GM21786 (cell line): ENCODE data around the gene CCL15.
"Not testable (repeated sequence)": the region's sequence is repeated elsewhere in the genome, so short reads cannot be mapped to it uniquely, and the experiment has no call there.

ENCODE experiments used
- ATAC-seq: cut with Tn5 transposase; IDR thresholded peaks from one replicate; pipeline ENCODE4 v1.9.1; 2021; ENCODE audit not compliant: unreplicated experiment

The CCL15 gene

GRCh38 chr17:35995346-35995745 is 6.0 kb downstream of the CCL15 start:
- ATAC-seq = not testable (repeated sequence)

- no peak for ATAC-seq
Observed at GRCh38 chr17:35991075-35991474, 10.3 kb downstream of the CCL15 start.

GRCh38 chr17:35988164-35988563 is 13.2 kb downstream of the CCL15 start:
- ATAC-seq = no peak

GRCh38 chr17:35986643-35987042 is 14.7 kb downstream of the CCL15 start, which contains the start of gene CCL14:
Gene CCL14 (minus strand): TSS chr17:35986729. CDS start chr17:35986649, 80 bp downstream.
- no peak for ATAC-seq

- ATAC-seq = no peak
Observed at GRCh38 chr17:35984140-35984539, 17.2 kb downstream of the CCL15 start.

- ATAC-seq = no peak
Observed at GRCh38 chr17:35982409-35983191, 18.8 kb downstream of the CCL15 start.

- no peak for ATAC-seq
Observed at GRCh38 chr17:35981908-35982330, 19.4 kb downstream of the CCL15 start.

- ATAC-seq = no peak
Observed at GRCh38 chr17:35981246-35981645, 20.1 kb downstream of the CCL15 start, which contains the start of gene CCL16. Gene CCL16 (minus strand): TSS chr17:35981497. CDS start chr17:35981420, 77 bp downstream.

GRCh38 chr17:35978346-35978745 is 23.0 kb downstream of the CCL15 start:
- ATAC-seq = no peak

- ATAC-seq = no peak
Observed at GRCh38 chr17:35977509-35977908, 23.8 kb downstream of the CCL15 start.

- no peak for ATAC-seq
Observed at GRCh38 chr17:35973333-35974260, 27.8 kb downstream of the CCL15 start.

GRCh38 chr17:35972945-35973332 is 28.4 kb downstream of the CCL15 start:
- no peak for ATAC-seq

- ATAC-seq = no peak
Observed at GRCh38 chr17:35972535-35972934, 28.8 kb downstream of the CCL15 start.

GRCh38 chr17:35972066-35972465 is 29.3 kb downstream of the CCL15 start:
- no peak for ATAC-seq

GRCh38 chr17:35969558-35970380 is 31.6 kb downstream of the CCL15 start:
- ATAC-seq = no peak

- ATAC-seq = no peak
Observed at GRCh38 chr17:35968520-35969054, 32.8 kb downstream of the CCL15 start.

- ATAC-seq = no peak
Observed at GRCh38 chr17:35965272-35965671, 36.1 kb downstream of the CCL15 start.

- no peak for ATAC-seq
Observed at GRCh38 chr17:35963663-35964062, 37.7 kb downstream of the CCL15 start.

- ATAC-seq = no peak
Observed at GRCh38 chr17:35953720-35954119, 47.6 kb downstream of the CCL15 start.

GRCh38 chr17:35949401-35949800 is 52.0 kb downstream of the CCL15 start:
- ATAC-seq = no peak

- no peak for ATAC-seq
Observed at GRCh38 chr17:35948092-35948491, 53.3 kb downstream of the CCL15 start.
